Liver (tissue), 9 donors: ENCODE data around the gene PES1. TPM values are rescaled to one million over a fixed set of nuclear protein-coding genes. Genes with fewer than 3 reads are reported as not detected.

Experiments used
- DNase-seq: peaks from one replicate; pipeline ENCODE4 v3.0.0-alpha.2; 2017; ENCODE audit warnings: low spot score
- H3K27ac ChIP-seq, 2 donors: one replicate each; pipeline ENCODE4 v1.7.0; 2013; ENCODE audit warnings: inconsistent platforms in 2 of 2, low read length in 2 of 2, control low read depth in 1 of 2, low read depth in 1 of 2, mild to moderate bottlenecking in 1 of 2
- H3K27me3 ChIP-seq, 4 donors: one replicate each; pipeline versions ENCODE4 v1.6.1 to v1.7.0; 2013; ENCODE audit warnings: low read length in 3 of 4, inconsistent platforms in 1 of 4, mild to moderate bottlenecking in 1 of 4, moderate library complexity in 1 of 4; ENCODE audit not compliant: control insufficient read depth in 4 of 4, insufficient read depth in 4 of 4
- H3K36me3 ChIP-seq, 4 donors: one replicate each; pipeline versions ENCODE4 v1.6.1 to v1.7.0; 2013; ENCODE audit warnings: low read length in 3 of 4, mild to moderate bottlenecking in 3 of 4, low read depth in 1 of 4, moderate library complexity in 1 of 4; ENCODE audit not compliant: control insufficient read depth in 4 of 4, insufficient read depth in 3 of 4
- H3K4me1 ChIP-seq, 4 donors: one replicate each; pipeline versions ENCODE4 v1.6.1 to v1.7.0; 2013; ENCODE audit warnings: low read length in 3 of 4, mild to moderate bottlenecking in 3 of 4, moderate library complexity in 1 of 4; ENCODE audit not compliant: control insufficient read depth in 4 of 4, insufficient read depth in 4 of 4
- H3K4me3 ChIP-seq, 3 donors: one replicate each; pipeline versions ENCODE4 v1.6.1 to v1.7.0; 2013; ENCODE audit warnings: low read length in 3 of 3, control low read depth in 1 of 3, low read depth in 1 of 3, mild to moderate bottlenecking in 1 of 3
- H3K9ac ChIP-seq, 2 donors: one replicate each; pipeline ENCODE4 v1.7.0; 2013; ENCODE audit warnings: low read length in 2 of 2, mild to moderate bottlenecking in 2 of 2, moderate library complexity in 2 of 2, control low read depth in 1 of 2, low read depth in 1 of 2
- H3K9me3 ChIP-seq, 4 donors: one replicate each; pipeline versions ENCODE4 v1.6.1 to v1.7.0; 2013; ENCODE audit warnings: low read length in 3 of 4; ENCODE audit not compliant: control insufficient read depth in 4 of 4
- ATF3 ChIP-seq: IDR thresholded peaks from 2 replicates; pipeline ENCODE4 v1.6.1; 2016; ENCODE audit warnings: antibody characterized with exemption
- EGR1 ChIP-seq, 2 donors: IDR thresholded peaks; 2 replicates each; pipeline ENCODE4 v1.6.1; 2016 to 2018; ENCODE audit warnings: antibody characterized with exemption in 2 of 2, low read depth in 2 of 2
- FOXA1 ChIP-seq: IDR thresholded peaks from 2 replicates; pipeline ENCODE4 v1.6.1; 2016; ENCODE audit warnings: antibody characterized with exemption
- FOXA2 ChIP-seq: IDR thresholded peaks from 2 replicates; pipeline ENCODE4 v1.6.1; 2016; ENCODE audit warnings: antibody characterized with exemption
- GABPA ChIP-seq, 2 donors: IDR thresholded peaks in 1 of 2; conservative IDR thresholded peaks in 1 of 2; 2 replicates each; pipeline ENCODE4 v1.6.1; 2016; ENCODE audit warnings: antibody characterized with exemption in 2 of 2, mild to moderate bottlenecking in 1 of 2, moderate library complexity in 1 of 2
- HNF4A ChIP-seq, 2 donors: conservative IDR thresholded peaks; 2 replicates each; pipeline ENCODE4 v1.6.1; 2016; ENCODE audit warnings: antibody characterized with exemption in 2 of 2, mild to moderate bottlenecking in 2 of 2
- HNF4G ChIP-seq: IDR thresholded peaks from 2 replicates; pipeline ENCODE4 v1.6.1; 2016; ENCODE audit warnings: antibody characterized with exemption
- JUND ChIP-seq, 2 donors: IDR thresholded peaks; 2 replicates each; pipeline ENCODE4 v1.6.1; 2016; ENCODE audit warnings: antibody characterized with exemption in 2 of 2
- MAX ChIP-seq: IDR thresholded peaks from 2 replicates; pipeline ENCODE4 v1.6.1; 2016; ENCODE audit warnings: antibody characterized with exemption
- NR2F2 ChIP-seq: IDR thresholded peaks from 2 replicates; pipeline ENCODE4 v1.6.1; 2016; ENCODE audit warnings: antibody characterized with exemption
- RAD21 ChIP-seq, 2 donors: IDR thresholded peaks; 2 replicates each; pipeline ENCODE4 v1.6.1; 2016; ENCODE audit warnings: antibody characterized with exemption in 2 of 2, mild to moderate bottlenecking in 2 of 2
- REST ChIP-seq: IDR thresholded peaks from 2 replicates; pipeline ENCODE4 v1.6.1; 2016; ENCODE audit warnings: antibody characterized with exemption, mild to moderate bottlenecking
- RXRA ChIP-seq, 2 donors: IDR thresholded peaks; 2 replicates each; pipeline ENCODE4 v1.6.1; 2017 to 2018; ENCODE audit warnings: antibody characterized with exemption in 2 of 2, mild to moderate bottlenecking in 1 of 2
- SP1 ChIP-seq: IDR thresholded peaks from 2 replicates; pipeline ENCODE4 v1.6.1; 2018; ENCODE audit warnings: antibody characterized with exemption, mild to moderate bottlenecking
- TAF1 ChIP-seq: conservative IDR thresholded peaks from 2 replicates; pipeline ENCODE4 v1.6.1; 2016; ENCODE audit warnings: antibody characterized with exemption, mild to moderate bottlenecking
- YY1 ChIP-seq: IDR thresholded peaks from 2 replicates; pipeline ENCODE4 v1.6.1; 2016; ENCODE audit warnings: antibody characterized with exemption, mild to moderate bottlenecking
- WGBS: extraction: QIAGEN DNeasy Blood & Tissue Kit; methylation state at CpG from one replicate; pipeline ENCODE4 v1.1.7; 2013; 5-methylcytosine and 5-hydroxymethylcytosine counted together
- polyA plus RNA-seq, 2 donors: library from polyadenylated mRNA; stranded (reverse) in 1 of 2; unstranded in 1 of 2; fragments of 200-250 nt in 1 of 2; fragments of >200 nt in 1 of 2; fragmentation: Nextera tagmentation in 1 of 2; extraction: Ambion mirVana in 1 of 2; gene quantifications; one replicate each; pipeline versions ENCODE4 v1.2.1 to v1.2.3, GENCODE V29; 2013 to 2015
- total RNA-seq, 2 donors: library from RNA; depleted of rRNA; stranded (reverse); fragments of >200 nt; gene quantifications; one replicate each; pipeline ENCODE4 v1.2.3, GENCODE V29; 2014
- TF ChIP-seq, protein P1 (sequence below): fragments of 150-350 bp; IDR thresholded peaks from 2 replicates; pipeline ENCODE4 v1.5.1; 2017; ENCODE audit warnings: improper control_type of control experiment, low read depth, low read length; ENCODE audit not compliant: missing input control
- donor health status: healthy.
- donor health status: healthy.
- donor health status: healthy.
- donor health status: healthy.
- donor health status: healthy.

PES1 gene
- total and polyA plus RNA-seq, 4 donors: 20.0 to 33.1 (median 22.3) TPM

DNA sequence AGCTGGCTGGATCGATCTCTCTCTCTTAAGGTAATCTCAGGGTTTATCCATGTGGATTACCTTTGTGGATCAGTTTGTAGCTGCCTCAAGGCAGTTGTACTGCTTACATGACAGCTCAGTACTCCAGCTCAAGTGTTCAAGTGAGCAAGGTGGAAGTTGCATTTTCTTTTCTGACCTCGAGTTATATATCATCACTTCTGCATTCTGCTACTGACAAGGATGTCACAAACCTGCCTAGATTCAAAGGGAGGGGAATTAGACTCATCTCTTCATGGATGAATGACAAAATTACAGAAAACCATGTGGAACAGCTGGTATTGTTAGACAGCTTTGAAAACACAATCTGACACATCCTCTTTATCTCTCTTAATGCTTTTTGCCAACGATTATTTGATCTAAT lies 9.2 kb upstream of the PES1 start:
- 46% methylated on average over 3 of the region's 3 CpGs for WGBS
- H3K9me3 ChIP-seq: no peaks in the 10 kb centered on the region

DNA sequence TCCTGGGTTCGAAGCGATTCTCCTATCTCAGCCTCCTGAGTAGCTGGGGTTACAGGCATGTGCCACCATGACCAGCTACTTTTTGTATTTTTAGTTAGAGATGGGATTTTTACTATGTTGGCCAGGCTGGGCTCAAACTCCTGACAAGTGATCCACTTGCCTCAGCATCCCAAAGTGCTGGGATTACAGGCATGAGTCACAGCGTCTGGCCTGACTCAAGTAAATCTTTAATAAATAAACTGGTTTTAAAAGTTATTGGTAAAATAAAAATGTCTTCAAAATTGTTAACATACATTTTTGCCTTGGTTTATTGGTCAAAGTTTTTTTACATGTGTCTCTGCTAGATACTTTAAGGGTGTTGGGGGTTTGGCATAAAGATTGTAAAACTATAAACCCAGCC lies 7.3 kb upstream of the PES1 start:
- Histone ChIP-seq H3K4me3 (no peak overlapping the region), H3K27ac (no peak overlapping the region), H3K9me3 (no peaks in the 10 kb centered on the region), H3K4me1 (no peaks in the 10 kb centered on the region), H3K9ac (no peak overlapping the region), H3K36me3 (no peaks in the 10 kb centered on the region), H3K27me3 (no peaks in the 10 kb centered on the region)
- no peak for DNase-seq
- 90% methylated on average over 3 of the region's 3 CpGs for whole genome bisulfite sequencing
- TF ChIP-seq MAX: no peak
- TF ChIP-seq FOXA2: no peak
- no peak for TF ChIP-seq RAD21 (IDR thresholded peaks at IDR 0.05)
- no peak for TF ChIP-seq HNF4A (conservative IDR thresholded peaks at IDR 0.05)
- TF ChIP-seq FOXA1: no peak
- TF ChIP-seq SP1: no peak
- no peak for TF ChIP-seq EGR1 (IDR thresholded peaks at IDR 0.05; ENCODE audit: low read depth in 2 of 2)
- no peak for TF ChIP-seq HNF4G
- TF ChIP-seq RXRA (IDR thresholded peaks at IDR 0.05): no peak
- no peak for TF ChIP-seq TAF1
- TF ChIP-seq GABPA (IDR thresholded peaks at IDR 0.05 in 1 of 2, conservative IDR thresholded peaks at IDR 0.05 in 1 of 2): no peak

More for the DNA sequence above, 9.2 kb upstream of the PES1 start:
- no peaks in the 10 kb centered on the region for H3K27me3 ChIP-seq
- no peak overlapping the region for H3K27ac ChIP-seq
- H3K4me3 ChIP-seq: no peak overlapping the region
- peaks cover 1 to 6% (median 3%) of the 10 kb centered on the region in 4 donors for H3K4me1 ChIP-seq
- TF ChIP-seq EGR1 (IDR thresholded peaks at IDR 0.05; ENCODE audit: low read depth in 2 of 2) (no peak), HNF4A (conservative IDR thresholded peaks at IDR 0.05) (no peak)
- TF ChIP-seq, protein P1, sequence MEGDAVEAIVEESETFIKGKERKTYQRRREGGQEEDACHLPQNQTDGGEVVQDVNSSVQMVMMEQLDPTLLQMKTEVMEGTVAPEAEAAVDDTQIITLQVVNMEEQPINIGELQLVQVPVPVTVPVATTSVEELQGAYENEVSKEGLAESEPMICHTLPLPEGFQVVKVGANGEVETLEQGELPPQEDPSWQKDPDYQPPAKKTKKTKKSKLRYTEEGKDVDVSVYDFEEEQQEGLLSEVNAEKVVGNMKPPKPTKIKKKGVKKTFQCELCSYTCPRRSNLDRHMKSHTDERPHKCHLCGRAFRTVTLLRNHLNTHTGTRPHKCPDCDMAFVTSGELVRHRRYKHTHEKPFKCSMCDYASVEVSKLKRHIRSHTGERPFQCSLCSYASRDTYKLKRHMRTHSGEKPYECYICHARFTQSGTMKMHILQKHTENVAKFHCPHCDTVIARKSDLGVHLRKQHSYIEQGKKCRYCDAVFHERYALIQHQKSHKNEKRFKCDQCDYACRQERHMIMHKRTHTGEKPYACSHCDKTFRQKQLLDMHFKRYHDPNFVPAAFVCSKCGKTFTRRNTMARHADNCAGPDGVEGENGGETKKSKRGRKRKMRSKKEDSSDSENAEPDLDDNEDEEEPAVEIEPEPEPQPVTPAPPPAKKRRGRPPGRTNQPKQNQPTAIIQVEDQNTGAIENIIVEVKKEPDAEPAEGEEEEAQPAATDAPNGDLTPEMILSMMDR: no peak
- DNase-seq: no peak
- no peak overlapping the region for H3K9ac ChIP-seq
- no peaks in the 10 kb centered on the region for H3K36me3 ChIP-seq

GRCh38 chr22:30596886-30597285 lies 5.2 kb upstream of the PES1 start:
- no peaks in the 10 kb centered on the region for H3K9me3 ChIP-seq
- H3K27me3 ChIP-seq: no peaks in the 10 kb centered on the region
- H3K4me3 ChIP-seq: no peak overlapping the region
- H3K36me3 ChIP-seq: no peaks in the 10 kb centered on the region
- H3K4me1 ChIP-seq: peaks cover 0 to 5% (median 2%) of the 10 kb centered on the region in 4 donors
- no peak overlapping the region for H3K9ac ChIP-seq
- DNase-seq: no peak
- no peak overlapping the region for H3K27ac ChIP-seq
- 92% methylated on average over 29 of the region's 29 CpGs for WGBS
- TF ChIP-seq GABPA (IDR thresholded peaks at IDR 0.05 in 1 of 2, conservative IDR thresholded peaks at IDR 0.05 in 1 of 2) (no peak), HNF4A (conservative IDR thresholded peaks at IDR 0.05) (no peak), TAF1 (no peak), REST (no peak), RXRA (IDR thresholded peaks at IDR 0.05) (no peak), MAX (no peak), FOXA2 (no peak), HNF4G (no peak), RAD21 (IDR thresholded peaks at IDR 0.05) (no peak), FOXA1 (no peak), NR2F2 (no peak), YY1 (no peak), SP1 (no peak), ATF3 (no peak), EGR1 (IDR thresholded peaks at IDR 0.05; ENCODE audit: low read depth in 2 of 2) (no peak), JUND (IDR thresholded peaks at IDR 0.05) (no peak)
- TF ChIP-seq, protein P1: no peak
